ENCODE results near the gene TRIM13. TPM values are rescaled to one million over a fixed set of nuclear protein-coding genes. Genes with fewer than 3 reads are reported as not detected.

TRIM13 gene
- total and polyA plus RNA-seq, 7 donors: 14.7 to 25.9 (median 20.6) TPM

- WGBS, 3 donors: 55 to 73% (median 64%) methylated on average over 2 of the region's 2 CpGs
- H3K27me3 ChIP-seq (ENCODE audit: insufficient read depth in 3 of 3, low read length in 2 of 3): no peaks in the 10 kb centered on the region
- peak in 3 of 4 donors; percentile 23 to 73 (median 39) for ATAC-seq
- H3K4me3 ChIP-seq: no peak overlapping the region
- intact Hi-C loops (cut with DNase I): no loop called here
- TF ChIP-seq CTCF (IDR thresholded peaks at IDR 0.05): no peak
- no peak overlapping the region for H3K27ac ChIP-seq
- no peaks in the 10 kb centered on the region for H3K36me3 ChIP-seq (ENCODE audit: insufficient read depth in 1 of 2, low read depth in 1 of 2)
- no peaks in the 10 kb centered on the region for H3K4me1 ChIP-seq
- H3K9me3 ChIP-seq: peaks cover 3% of the 10 kb centered on the region
- no peak for DNase-seq
Measured at GRCh38 chr13:49954674-49955455, 42.0 kb upstream of the TRIM13 start.

- H3K27ac ChIP-seq: no peak overlapping the region
- intact Hi-C loops (cut with DNase I): no loop called here
- WGBS, 3 donors: 77 to 90% (median 89%) methylated on average over 3 of the region's 3 CpGs
- H3K36me3 ChIP-seq (ENCODE audit: insufficient read depth in 1 of 2, low read depth in 1 of 2): no peaks in the 10 kb centered on the region
- DNase-seq (no peak), ATAC-seq (no peak)
- peaks cover 3% of the 10 kb centered on the region for H3K9me3 ChIP-seq
- no peak for TF ChIP-seq CTCF (IDR thresholded peaks at IDR 0.05)
- no peaks in the 10 kb centered on the region for H3K27me3 ChIP-seq (ENCODE audit: insufficient read depth in 3 of 3, low read length in 2 of 3)
- H3K4me1 ChIP-seq: no peaks in the 10 kb centered on the region
- H3K4me3 ChIP-seq: no peak overlapping the region
Measured at GRCh38 chr13:49956131-49956530, 40.7 kb upstream of the TRIM13 start.

- Histone ChIP-seq H3K27ac (no peak overlapping the region), H3K4me1 (no peaks in the 10 kb centered on the region), H3K4me3 (no peak overlapping the region), H3K9me3 (peaks cover 12% of the 10 kb centered on the region), H3K27me3 (ENCODE audit: insufficient read depth in 3 of 3, low read length in 2 of 3) (no peaks in the 10 kb centered on the region), H3K36me3 (ENCODE audit: insufficient read depth in 1 of 2, low read depth in 1 of 2) (no peaks in the 10 kb centered on the region)
- DNase-seq (no peak), ATAC-seq (no peak)
- 86 to 89% (median 87%) methylated on average over 3 of the region's 3 CpGs for WGBS, 3 donors
- intact Hi-C loops (cut with DNase I): no loop called here
- TF ChIP-seq CTCF (IDR thresholded peaks at IDR 0.05): no peak
Measured at GRCh38 chr13:49958321-49958720, 38.5 kb upstream of the TRIM13 start.

- Histone ChIP-seq H3K4me3 (no peak overlapping the region), H3K9me3 (peaks cover 19% of the 10 kb centered on the region), H3K4me1 (no peaks in the 10 kb centered on the region), H3K27me3 (ENCODE audit: insufficient read depth in 3 of 3, low read length in 2 of 3) (no peaks in the 10 kb centered on the region), H3K36me3 (ENCODE audit: insufficient read depth in 1 of 2, low read depth in 1 of 2) (peaks cover 0 to 5% of the 10 kb centered on the region in 2 donors), H3K27ac (no peak overlapping the region)
- WGBS, 3 donors: 94 to 98% (median 95%) methylated on average over 4 of the region's 4 CpGs
- intact Hi-C loops (cut with DNase I): no loop called here
- no peak for DNase-seq
- no peak for TF ChIP-seq CTCF (IDR thresholded peaks at IDR 0.05)
- ATAC-seq: no peak
Measured at GRCh38 chr13:49967456-49967855, 29.4 kb upstream of the TRIM13 start.
